ENCODE results near the gene FDX2.
A peak's percentile ranks its signal among the peaks of the same experiment; 100 is the strongest.
"Not testable (repeated sequence)": the region's sequence is repeated elsewhere in the genome, so short reads cannot be mapped to it uniquely, and the experiment has no call there.

The FDX2 gene

GRCh38 chr19:10339380-10339960, 23.7 kb upstream of the FDX2 start, which contains the start of gene ICAM3:
Gene ICAM3, minus strand, starts transcription at chr19:10339624. Its CDS starts 10 bp downstream, at chr19:10339614.
- no peaks in the 10 kb centered on the region for H4K20me1 ChIP-seq (ENCODE audit: insufficient read depth, low read length)
- H3K27me3 ChIP-seq (ENCODE audit: insufficient read depth, low read length, poor library complexity): no peaks in the 10 kb centered on the region
- H3K36me3 ChIP-seq (ENCODE audit: insufficient read depth, low read length): peaks cover 9% of the 10 kb centered on the region
- peak within 1 kb of the TSS; percentile 95 for H2AFZ ChIP-seq (ENCODE audit: low read depth, low read length)
- H3K4me2 ChIP-seq (ENCODE audit: insufficient read depth, low read length): peak within 1 kb of the TSS; percentile 77
- H3K9ac ChIP-seq (ENCODE audit: low read depth, low read length): peak within 1 kb of the TSS; percentile 61
- H3K4me3 ChIP-seq (ENCODE audit: low read depth in 1 of 2, low read length in 2 of 2): peak within 1 kb of the TSS; percentile 4 to 64; a peak in 3 of 4 replicates
- H3K79me2 ChIP-seq (ENCODE audit: insufficient read depth, low read length): peaks cover 14% of the 10 kb centered on the region
- peaks cover 32% of the 10 kb centered on the region for H3K4me1 ChIP-seq (ENCODE audit: insufficient read depth, low read length)
- ATAC-seq (ENCODE audit: insufficient read depth, low read depth) (peak; percentile 96), DNase-seq (peak; percentile 81)
- TF ChIP-seq EZH2 (IDR thresholded peaks at IDR 0.05; ENCODE audit: borderline replicate concordance, low read depth, low read length, severe bottlenecking): no peak
- TF ChIP-seq CTCF (IDR thresholded peaks at IDR 0.05; ENCODE audit: borderline replicate concordance, extremely low read depth, low read length, poor library complexity, severe bottlenecking): no peak
- peak within 1 kb of the TSS; percentile 88 for H3K27ac ChIP-seq (ENCODE audit: low read length)
- no peaks in the 10 kb centered on the region for H3K9me3 ChIP-seq (ENCODE audit: insufficient read depth, low read length, severe bottlenecking)

- no peak for DNase-seq
- Histone ChIP-seq H3K79me2 (ENCODE audit: insufficient read depth, low read length) (peaks cover 19% of the 10 kb centered on the region), H4K20me1 (ENCODE audit: insufficient read depth, low read length) (no peaks in the 10 kb centered on the region), H3K27ac (ENCODE audit: low read length) (peak overlapping the region; percentile 88), H3K4me1 (ENCODE audit: insufficient read depth, low read length) (peaks cover 38% of the 10 kb centered on the region), H3K4me2 (ENCODE audit: insufficient read depth, low read length) (peak overlapping the region; percentile 77), H3K9ac (ENCODE audit: low read depth, low read length) (peak overlapping the region; percentile 61), H3K9me3 (ENCODE audit: insufficient read depth, low read length, severe bottlenecking) (no peaks in the 10 kb centered on the region), H3K36me3 (ENCODE audit: insufficient read depth, low read length) (peaks cover 12% of the 10 kb centered on the region), H3K27me3 (ENCODE audit: insufficient read depth, low read length, poor library complexity) (no peaks in the 10 kb centered on the region), H3K4me3 (ENCODE audit: low read depth in 1 of 2, low read length in 2 of 2) (peak overlapping the region; percentile 4 to 64; a peak in 3 of 4 replicates), H2AFZ (ENCODE audit: low read depth, low read length) (peak overlapping the region; percentile 95)
- ATAC-seq (ENCODE audit: insufficient read depth, low read depth): no peak
- TF ChIP-seq CTCF (IDR thresholded peaks at IDR 0.05; ENCODE audit: borderline replicate concordance, extremely low read depth, low read length, poor library complexity, severe bottlenecking): no peak
- TF ChIP-seq EZH2 (IDR thresholded peaks at IDR 0.05; ENCODE audit: borderline replicate concordance, low read depth, low read length, severe bottlenecking): no peak
These were observed 23.1 kb upstream of the FDX2 start for GRCh38 chr19:10338940-10339339.

- H3K27me3 ChIP-seq (ENCODE audit: insufficient read depth, low read length, poor library complexity); H3K27ac ChIP-seq (ENCODE audit: low read length); H3K9ac ChIP-seq (ENCODE audit: low read depth, low read length); H3K4me3 ChIP-seq (ENCODE audit: low read depth in 1 of 2, low read length in 2 of 2); DNase-seq; H2AFZ ChIP-seq (ENCODE audit: low read depth, low read length); ATAC-seq (ENCODE audit: insufficient read depth, low read depth); H3K9me3 ChIP-seq (ENCODE audit: insufficient read depth, low read length, severe bottlenecking); H3K4me2 ChIP-seq (ENCODE audit: insufficient read depth, low read length): not testable (repeated sequence)
- H3K79me2 ChIP-seq (ENCODE audit: insufficient read depth, low read length): peaks cover 38% of the 10 kb centered on the region
- H3K36me3 ChIP-seq (ENCODE audit: insufficient read depth, low read length): peaks cover 23% of the 10 kb centered on the region
- H4K20me1 ChIP-seq (ENCODE audit: insufficient read depth, low read length): peaks cover 13% of the 10 kb centered on the region
- H3K4me1 ChIP-seq (ENCODE audit: insufficient read depth, low read length): peaks cover 52% of the 10 kb centered on the region
These were observed 20.9 kb upstream of the FDX2 start for GRCh38 chr19:10336725-10337124.

GRCh38 chr19:10335352-10335985, 19.7 kb upstream of the FDX2 start:
- Histone ChIP-seq H3K27me3 (ENCODE audit: insufficient read depth, low read length, poor library complexity) (no peaks in the 10 kb centered on the region), H3K4me1 (ENCODE audit: insufficient read depth, low read length) (peaks cover 52% of the 10 kb centered on the region), H3K36me3 (ENCODE audit: insufficient read depth, low read length) (peaks cover 30% of the 10 kb centered on the region), H3K9me3 (ENCODE audit: insufficient read depth, low read length, severe bottlenecking) (no peaks in the 10 kb centered on the region), H3K79me2 (ENCODE audit: insufficient read depth, low read length) (peaks cover 48% of the 10 kb centered on the region), H2AFZ (ENCODE audit: low read depth, low read length) (no peak overlapping the region), H4K20me1 (ENCODE audit: insufficient read depth, low read length) (peaks cover 21% of the 10 kb centered on the region), H3K4me2 (ENCODE audit: insufficient read depth, low read length) (no peak overlapping the region), H3K27ac (ENCODE audit: low read length) (no peak overlapping the region), H3K9ac (ENCODE audit: low read depth, low read length) (no peak overlapping the region), H3K4me3 (ENCODE audit: low read depth in 1 of 2, low read length in 2 of 2) (no peak overlapping the region)
- ATAC-seq (ENCODE audit: insufficient read depth, low read depth) (no peak), DNase-seq (no peak)
- TF ChIP-seq CTCF (IDR thresholded peaks at IDR 0.05; ENCODE audit: borderline replicate concordance, extremely low read depth, low read length, poor library complexity, severe bottlenecking): no peak
- no peak for TF ChIP-seq EZH2 (IDR thresholded peaks at IDR 0.05; ENCODE audit: borderline replicate concordance, low read depth, low read length, severe bottlenecking)

Data from DND-41 (cell line).